GM06990 (cell line): ENCODE data around the gene SEMA3B.

Experiments
- DNase-seq: peaks from one replicate; pipeline ENCODE4 v3.0.0-alpha.2; 2011; ENCODE audit not compliant: insufficient read length; ENCODE audit errors: extremely low read depth
- H3K27me3 ChIP-seq: replicated peaks from 2 replicates; pipeline ENCODE4 v1.6.0; 2011; ENCODE audit warnings: low read length; ENCODE audit not compliant: control insufficient read depth, insufficient read depth
- H3K36me3 ChIP-seq: 2 replicates; pipeline ENCODE4 v1.5.1; 2011; ENCODE audit warnings: low read length; ENCODE audit not compliant: control insufficient read depth, insufficient read depth
- H3K4me3 ChIP-seq: replicated peaks from 2 replicates; pipeline ENCODE4 v1.5.1; 2011; ENCODE audit warnings: low read depth, mild to moderate bottlenecking, control low read depth, low read length
- TF ChIP-seq, protein P1 (sequence below): IDR thresholded peaks from 2 replicates; pipeline ENCODE4 v1.5.1; 2011; ENCODE audit warnings: low read length, control low read depth, mild to moderate bottlenecking, inconsistent platforms; ENCODE audit not compliant: insufficient read depth, poor library complexity, severe bottlenecking

SEMA3B gene

DNA sequence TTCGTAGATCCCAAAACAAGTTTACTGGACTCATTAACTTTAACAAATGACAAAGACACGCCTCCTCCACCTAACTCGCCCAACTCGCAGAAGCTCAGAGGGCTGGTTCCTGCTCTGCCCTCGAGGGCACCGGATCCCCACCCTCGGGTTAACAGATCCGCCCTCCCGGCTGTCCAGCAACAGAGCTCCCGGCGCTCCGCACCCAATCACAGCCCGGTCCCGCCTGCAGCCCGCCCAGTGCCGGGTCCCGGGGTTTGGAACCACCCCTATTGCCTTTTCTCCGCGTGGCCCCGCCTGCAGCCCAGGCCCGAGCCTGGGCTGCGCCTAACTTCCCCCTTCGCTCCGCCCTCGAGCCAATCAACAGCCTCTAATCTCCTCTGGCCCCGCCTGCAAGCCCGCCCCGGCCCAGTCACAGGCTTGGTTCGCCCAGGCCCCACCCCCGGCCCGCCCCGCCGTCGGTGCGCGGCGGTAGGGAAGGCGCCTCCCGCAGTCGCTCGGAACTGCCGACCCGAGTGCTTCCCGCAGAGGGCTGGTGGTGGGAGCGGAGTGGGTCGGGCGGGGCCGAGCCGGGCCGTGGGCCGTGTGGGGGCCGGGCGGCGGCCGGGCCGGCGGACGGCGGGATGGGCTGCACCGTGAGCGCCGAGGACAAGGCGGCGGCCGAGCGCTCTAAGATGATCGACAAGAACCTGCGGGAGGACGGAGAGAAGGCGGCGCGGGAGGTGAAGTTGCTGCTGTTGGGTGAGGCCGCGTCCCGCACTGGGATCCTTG lies 33.0 kb upstream of the SEMA3B start, which contains the start of gene GNAI2:
Gene GNAI2 (plus strand): TSS at position 489 of the 768 bp plus-strand sequence. CDS start 132 bp downstream, at position 621.
- DNase-seq: peak; percentile 99
- Histone ChIP-seq H3K36me3 (no peaks in the 10 kb centered on the region; the same call in 1 of the 2 replicates), H3K27me3 (no peaks in the 10 kb centered on the region), H3K4me3 (peak within 1 kb of the TSS; percentile 90)
- TF ChIP-seq, protein P1, sequence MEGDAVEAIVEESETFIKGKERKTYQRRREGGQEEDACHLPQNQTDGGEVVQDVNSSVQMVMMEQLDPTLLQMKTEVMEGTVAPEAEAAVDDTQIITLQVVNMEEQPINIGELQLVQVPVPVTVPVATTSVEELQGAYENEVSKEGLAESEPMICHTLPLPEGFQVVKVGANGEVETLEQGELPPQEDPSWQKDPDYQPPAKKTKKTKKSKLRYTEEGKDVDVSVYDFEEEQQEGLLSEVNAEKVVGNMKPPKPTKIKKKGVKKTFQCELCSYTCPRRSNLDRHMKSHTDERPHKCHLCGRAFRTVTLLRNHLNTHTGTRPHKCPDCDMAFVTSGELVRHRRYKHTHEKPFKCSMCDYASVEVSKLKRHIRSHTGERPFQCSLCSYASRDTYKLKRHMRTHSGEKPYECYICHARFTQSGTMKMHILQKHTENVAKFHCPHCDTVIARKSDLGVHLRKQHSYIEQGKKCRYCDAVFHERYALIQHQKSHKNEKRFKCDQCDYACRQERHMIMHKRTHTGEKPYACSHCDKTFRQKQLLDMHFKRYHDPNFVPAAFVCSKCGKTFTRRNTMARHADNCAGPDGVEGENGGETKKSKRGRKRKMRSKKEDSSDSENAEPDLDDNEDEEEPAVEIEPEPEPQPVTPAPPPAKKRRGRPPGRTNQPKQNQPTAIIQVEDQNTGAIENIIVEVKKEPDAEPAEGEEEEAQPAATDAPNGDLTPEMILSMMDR: no peak

- TF ChIP-seq, protein P1: no peak
- peaks cover under 1% of the 10 kb centered on the region for H3K36me3 ChIP-seq
Observed at GRCh38 chr3:50236484-50237132, 32.3 kb upstream of the SEMA3B start.

DNA sequence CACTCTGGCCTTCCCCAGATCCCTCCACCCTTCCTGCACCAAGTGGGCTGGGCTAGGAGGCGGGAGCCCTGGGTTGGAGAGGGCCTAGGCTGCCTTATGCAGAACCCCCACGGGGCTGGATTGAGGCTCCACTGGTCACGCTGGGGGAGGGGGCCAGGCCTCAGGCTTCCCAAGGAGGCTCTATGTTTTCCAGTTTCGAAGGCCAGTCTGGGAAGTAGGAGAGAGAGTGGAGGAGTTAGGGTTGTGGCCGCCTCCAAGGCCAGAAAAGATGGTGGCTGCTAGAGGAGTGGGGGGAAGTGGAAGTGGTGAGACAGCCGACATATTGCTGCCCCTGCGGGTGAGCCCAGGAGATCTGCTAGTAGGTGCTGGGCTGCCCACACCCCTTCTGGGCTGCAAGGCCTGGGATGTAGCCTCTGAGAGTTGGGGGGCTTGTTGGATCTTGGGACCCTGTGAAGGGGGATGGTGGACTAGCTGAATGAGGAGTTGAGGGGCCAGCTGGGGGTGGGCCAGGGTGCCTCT lies 31.8 kb upstream of the SEMA3B start:
- H3K27me3 ChIP-seq: no peaks in the 10 kb centered on the region
- DNase-seq: peak; percentile 38
- TF ChIP-seq, protein P1: no peak
- peak overlapping the region; percentile 90 for H3K4me3 ChIP-seq
- H3K36me3 ChIP-seq: peaks cover 3% of the 10 kb centered on the region

More at GRCh38 chr3:50236484-50237132, 32.3 kb upstream of the SEMA3B start:
- Histone ChIP-seq H3K4me3 (peak overlapping the region; percentile 90), H3K27me3 (no peaks in the 10 kb centered on the region)
- no peak for DNase-seq

GRCh38 chr3:50237754-50238548 lies 31.0 kb upstream of the SEMA3B start:
- H3K4me3 ChIP-seq: peak overlapping the region; percentile 90
- TF ChIP-seq, protein P1: no peak
- peak; percentile 89 for DNase-seq
- H3K36me3 ChIP-seq: peaks cover 3% of the 10 kb centered on the region
- no peaks in the 10 kb centered on the region for H3K27me3 ChIP-seq

DNA sequence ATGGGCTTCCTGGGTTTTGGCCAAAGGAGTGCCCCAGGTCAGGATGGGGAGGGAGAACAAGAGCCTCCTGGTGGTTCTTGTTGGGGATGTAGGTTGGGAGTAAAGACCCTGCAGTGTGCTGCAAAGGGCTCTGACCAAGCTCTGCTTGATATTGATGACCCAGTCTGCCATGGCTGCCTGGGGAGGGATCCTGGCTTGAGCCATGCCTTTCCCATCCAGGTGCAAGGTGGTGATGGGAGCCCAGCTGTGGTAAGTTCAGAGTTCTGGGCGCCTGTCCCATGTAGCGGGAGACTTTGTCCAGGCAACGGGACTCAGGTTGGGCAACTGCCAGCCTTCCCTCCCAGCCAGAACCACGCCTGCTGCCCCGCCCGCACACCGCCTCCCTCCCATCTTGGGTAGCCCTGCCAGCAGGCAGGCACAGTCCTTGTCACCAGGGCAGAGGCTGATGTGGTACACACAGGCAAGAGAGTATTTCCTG lies 30.4 kb upstream of the SEMA3B start:
- Histone ChIP-seq H3K4me3 (peak overlapping the region; percentile 90), H3K36me3 (peaks cover 3% of the 10 kb centered on the region), H3K27me3 (no peaks in the 10 kb centered on the region)
- DNase-seq: no peak
- TF ChIP-seq, protein P1: no peak
